NCI-H226 (cell line): ENCODE results near the gene BCL2L1.

Source experiments
- DNase-seq: peaks from one replicate; pipeline ENCODE4 v3.0.0-alpha.2; 2015

BCL2L1 gene

GRCh38 chr20:31708736-31709534 lies 13.7 kb downstream of the BCL2L1 start:
- no peak for DNase-seq

- no peak for DNase-seq
Measured at GRCh38 chr20:31707994-31708735, 14.5 kb downstream of the BCL2L1 start.

GRCh38 chr20:31707258-31707615 lies 15.4 kb downstream of the BCL2L1 start:
- DNase-seq, result no peak

- DNase-seq, result peak; percentile 65
Measured at GRCh38 chr20:31706607-31707257, 15.9 kb downstream of the BCL2L1 start.

DNA sequence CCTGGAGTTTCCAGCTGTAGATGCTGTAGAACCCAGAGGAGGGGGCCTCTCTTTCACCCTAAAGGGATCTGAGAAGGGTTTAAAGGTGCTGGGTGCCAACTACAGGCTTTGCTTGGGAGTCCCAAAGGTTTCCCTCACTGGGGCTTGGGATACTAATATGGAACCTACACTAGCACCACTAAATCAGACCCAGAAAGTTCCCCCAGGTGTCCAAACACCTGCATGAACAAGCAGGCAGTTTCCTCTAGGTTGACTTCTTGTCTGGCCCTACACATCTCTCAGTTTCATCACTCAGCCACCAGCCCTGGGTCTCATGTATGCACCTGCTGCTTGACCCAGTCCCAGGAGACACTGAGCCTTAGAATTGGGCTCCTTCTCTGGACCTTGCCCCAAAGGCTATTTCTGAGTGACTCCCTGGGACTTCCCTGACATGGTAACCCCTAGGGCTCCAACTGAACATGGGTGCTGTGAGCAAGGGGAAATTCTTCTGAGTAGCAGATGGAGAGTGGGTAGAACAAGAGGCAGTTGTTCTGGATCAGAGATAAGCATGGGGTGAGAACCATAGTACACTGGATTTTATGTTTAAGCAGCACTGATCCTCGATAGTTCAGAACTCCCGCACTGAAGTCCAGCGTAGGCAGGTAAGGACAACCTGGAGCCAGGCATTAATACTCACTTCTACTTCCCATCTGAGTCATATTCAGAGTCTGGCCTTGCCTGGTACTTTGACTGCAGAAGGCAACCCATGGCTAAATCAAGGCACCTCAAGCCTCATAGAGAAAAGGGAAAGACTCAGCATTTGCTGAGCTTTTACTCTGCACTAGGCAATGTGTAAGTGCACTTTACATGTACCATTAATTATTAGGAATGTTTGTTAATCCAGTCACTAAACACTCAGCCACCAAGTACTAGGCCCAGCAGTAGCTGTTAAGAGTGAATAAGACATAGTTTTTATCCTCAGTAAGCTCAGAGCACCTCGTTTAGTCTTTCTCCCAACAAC lies 16.8 kb downstream of the BCL2L1 start:
- DNase-seq, result no peak

DNA sequence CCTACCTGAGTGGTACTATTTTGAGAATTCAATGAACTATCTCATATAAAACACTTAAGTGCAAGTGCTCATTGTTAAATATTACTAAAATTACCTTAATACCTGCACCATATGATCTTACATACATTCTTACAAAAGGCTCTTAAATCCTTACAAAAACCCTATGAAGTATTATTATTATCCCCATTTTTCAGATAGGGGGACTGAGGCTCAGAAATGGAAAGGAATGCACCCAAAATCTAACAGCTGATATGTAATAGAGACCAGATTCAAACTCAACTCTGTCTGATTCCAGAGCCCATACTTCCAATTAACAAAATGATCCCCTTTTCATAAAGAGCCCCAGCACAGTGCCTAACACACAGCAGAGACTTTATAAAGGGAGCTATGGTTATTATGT lies 17.5 kb downstream of the BCL2L1 start:
- DNase-seq, result no peak

- DNase-seq, result peak; percentile 88
Measured at GRCh38 chr20:31704225-31705119, 18.2 kb downstream of the BCL2L1 start.

GRCh38 chr20:31701591-31701990 lies 21.1 kb downstream of the BCL2L1 start:
- no peak for DNase-seq

DNA sequence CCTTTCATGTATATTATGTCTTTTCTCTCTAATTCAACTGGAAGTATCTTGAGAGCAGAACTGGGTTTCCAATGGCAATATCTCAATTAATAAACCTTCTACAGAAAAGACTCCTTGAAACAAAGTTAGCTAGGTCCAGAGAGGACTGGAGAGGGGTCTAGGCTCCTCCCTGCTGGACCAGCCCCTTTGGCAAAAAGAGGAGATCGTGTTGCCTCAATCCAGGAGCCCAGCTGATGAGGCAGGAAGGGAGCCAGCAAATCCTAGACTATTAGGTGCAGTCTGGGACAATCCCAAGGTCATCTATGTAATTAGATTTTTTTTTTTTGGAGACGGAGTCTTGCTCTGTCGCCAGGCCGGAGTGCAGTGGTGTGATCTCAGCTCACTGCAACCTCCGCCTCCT lies 21.9 kb downstream of the BCL2L1 start:
- no peak for DNase-seq

GRCh38 chr20:31699801-31700728 lies 22.6 kb downstream of the BCL2L1 start:
- DNase-seq, result no peak

GRCh38 chr20:31698803-31699718 lies 23.6 kb downstream of the BCL2L1 start:
- peak; percentile 93 for DNase-seq

DNA sequence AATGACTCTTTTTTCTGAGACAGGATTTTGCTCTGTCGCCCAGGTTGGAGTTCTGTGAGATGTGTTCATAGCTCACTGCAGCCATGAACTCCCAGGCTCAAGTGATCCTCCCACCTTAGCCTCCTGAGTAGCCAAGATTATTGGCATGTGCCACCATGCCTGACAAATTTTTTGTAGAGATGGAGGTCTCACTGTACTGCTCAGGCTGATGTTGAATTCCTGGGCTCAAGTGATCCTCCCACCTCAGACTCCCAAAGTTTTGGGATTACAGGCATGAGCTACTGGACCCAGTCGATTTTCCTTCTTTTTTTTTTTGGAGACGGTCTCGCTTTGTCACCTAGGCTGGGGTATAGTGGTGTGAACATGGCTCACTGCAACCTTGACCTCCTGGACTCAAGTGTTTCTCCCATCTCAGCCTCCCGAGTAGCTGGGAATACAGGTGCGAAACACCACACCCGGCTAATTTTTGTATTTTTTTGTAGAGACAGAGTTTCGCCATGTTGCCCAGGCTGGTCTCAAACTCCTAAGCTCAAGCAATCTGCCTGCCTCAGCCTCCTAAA lies 24.3 kb downstream of the BCL2L1 start:
- DNase-seq, result no peak

GRCh38 chr20:31695849-31696804 lies 26.5 kb downstream of the BCL2L1 start:
- DNase-seq, result peak; percentile 41

- no peak for DNase-seq
Measured at GRCh38 chr20:31694842-31695593, 27.6 kb downstream of the BCL2L1 start.

DNA sequence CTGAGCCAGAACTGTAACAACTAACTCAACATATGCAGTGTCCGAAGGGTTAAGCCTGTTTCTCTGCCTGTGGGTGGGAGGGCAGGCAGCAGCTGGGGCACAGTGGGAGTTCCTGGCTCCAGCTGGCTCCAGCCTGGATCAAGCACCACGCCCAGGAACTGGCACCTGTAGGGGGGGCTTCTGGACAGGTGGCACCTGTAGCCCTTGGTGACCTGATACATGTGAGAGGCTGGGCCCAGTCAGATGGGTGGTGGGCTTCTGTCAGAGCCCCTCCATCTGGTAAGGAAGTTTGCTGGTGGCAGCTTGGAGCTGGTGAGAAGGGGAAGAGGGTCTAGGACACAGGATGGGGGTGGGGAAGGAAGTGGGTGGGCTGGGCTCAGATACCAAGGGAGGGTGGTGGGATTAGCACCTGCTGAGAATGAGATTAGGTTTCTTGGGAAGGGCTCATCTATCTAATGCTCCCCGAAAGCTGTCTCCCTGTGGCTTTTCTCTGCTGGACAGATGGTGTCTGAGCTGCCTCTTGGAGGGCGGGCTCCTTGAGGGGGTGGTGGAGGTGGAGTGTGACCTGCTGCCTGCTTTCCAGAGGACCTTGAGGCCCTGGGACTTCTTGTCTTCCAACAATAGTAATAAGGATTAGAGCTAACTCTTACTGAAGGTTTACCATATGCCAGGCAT lies 28.5 kb downstream of the BCL2L1 start:
- DNase-seq, result no peak

DNA sequence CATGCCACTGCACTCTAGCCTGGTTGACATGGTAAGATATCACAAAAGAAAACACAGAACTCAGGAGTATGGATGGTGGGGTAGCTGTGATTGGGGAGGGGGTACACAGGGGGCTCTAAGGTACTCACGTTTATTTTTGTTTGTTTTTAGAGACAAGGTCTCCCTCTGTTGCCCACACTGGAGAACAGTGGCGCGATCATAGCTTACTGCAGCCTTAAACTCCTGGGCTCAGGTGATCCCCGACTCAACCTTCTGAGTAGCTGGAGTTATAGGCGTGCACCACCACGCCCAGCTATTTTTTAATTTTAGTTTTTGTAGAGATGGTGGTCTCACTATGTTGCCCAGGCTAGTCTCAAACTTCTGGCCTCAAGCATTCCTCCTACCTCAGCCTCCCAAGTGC lies 29.3 kb downstream of the BCL2L1 start:
- no peak for DNase-seq
